Activated CD8-positive, alpha-beta memory T cell treated with anti-CD3 and anti-CD28 coated beads for 48 hours (primary cell): Measurements from ENCODE around the gene PNN.
"Not testable (repeated sequence)": the region's sequence is repeated elsewhere in the genome, so short reads cannot be mapped to it uniquely, and the experiment has no call there.

Experiments used
- DNase-seq, 3 experiments: peaks; one replicate each; pipeline ENCODE4 v3.0.0-alpha.2; 2020; ENCODE audit warnings: low read depth in 2 of 3, low spot score in 2 of 3

Gene PNN

DNA sequence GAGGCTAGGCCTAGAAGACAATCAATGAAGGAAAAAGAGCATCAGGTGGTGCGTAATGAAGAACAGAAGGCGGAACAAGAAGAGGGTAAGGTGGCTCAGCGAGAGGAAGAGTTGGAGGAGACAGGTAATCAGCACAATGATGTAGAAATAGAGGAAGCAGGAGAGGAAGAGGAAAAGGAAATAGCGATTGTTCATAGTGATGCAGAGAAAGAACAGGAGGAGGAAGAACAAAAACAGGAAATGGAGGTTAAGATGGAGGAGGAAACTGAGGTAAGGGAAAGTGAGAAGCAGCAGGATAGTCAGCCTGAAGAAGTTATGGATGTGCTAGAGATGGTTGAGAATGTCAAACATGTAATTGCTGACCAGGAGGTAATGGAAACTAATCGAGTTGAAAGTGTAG is 5.5 kb downstream of the PNN start:
- DNase-seq, result no peak

DNA sequence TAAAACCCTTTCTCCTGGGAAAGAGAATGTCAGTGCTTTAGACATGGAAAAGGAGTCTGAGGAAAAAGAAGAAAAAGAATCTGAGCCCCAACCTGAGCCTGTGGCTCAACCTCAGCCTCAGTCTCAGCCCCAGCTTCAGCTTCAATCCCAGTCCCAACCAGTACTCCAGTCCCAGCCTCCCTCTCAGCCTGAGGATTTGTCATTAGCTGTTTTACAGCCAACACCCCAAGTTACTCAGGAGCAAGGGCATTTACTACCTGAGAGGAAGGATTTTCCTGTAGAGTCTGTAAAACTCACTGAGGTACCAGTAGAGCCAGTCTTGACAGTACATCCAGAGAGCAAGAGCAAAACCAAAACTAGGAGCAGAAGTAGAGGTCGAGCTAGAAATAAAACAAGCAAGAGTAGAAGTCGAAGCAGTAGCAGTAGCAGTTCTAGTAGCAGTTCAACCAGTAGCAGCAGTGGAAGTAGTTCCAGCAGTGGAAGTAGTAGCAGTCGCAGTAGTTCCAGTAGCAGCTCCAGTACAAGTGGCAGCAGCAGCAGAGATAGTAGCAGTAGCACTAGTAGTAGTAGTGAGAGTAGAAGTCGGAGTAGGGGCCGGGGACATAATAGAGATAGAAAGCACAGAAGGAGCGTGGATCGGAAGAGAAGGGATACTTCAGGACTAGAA is 6.1 kb downstream of the PNN start:
- DNase-seq, result no peak

DNA sequence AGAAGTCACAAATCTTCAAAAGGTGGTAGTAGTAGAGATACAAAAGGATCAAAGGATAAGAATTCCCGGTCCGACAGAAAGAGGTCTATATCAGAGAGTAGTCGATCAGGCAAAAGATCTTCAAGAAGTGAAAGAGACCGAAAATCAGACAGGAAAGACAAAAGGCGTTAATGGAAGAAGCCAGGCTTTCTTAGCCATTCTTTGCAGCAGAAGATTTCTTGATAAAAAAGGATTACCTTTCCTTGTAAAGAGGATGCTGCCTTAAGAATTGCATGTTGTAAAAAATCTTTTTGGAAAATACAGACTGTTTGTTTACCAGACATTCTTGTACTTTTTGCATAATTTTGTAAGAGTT is 6.6 kb downstream of the PNN start:
- no peak for DNase-seq

DNA sequence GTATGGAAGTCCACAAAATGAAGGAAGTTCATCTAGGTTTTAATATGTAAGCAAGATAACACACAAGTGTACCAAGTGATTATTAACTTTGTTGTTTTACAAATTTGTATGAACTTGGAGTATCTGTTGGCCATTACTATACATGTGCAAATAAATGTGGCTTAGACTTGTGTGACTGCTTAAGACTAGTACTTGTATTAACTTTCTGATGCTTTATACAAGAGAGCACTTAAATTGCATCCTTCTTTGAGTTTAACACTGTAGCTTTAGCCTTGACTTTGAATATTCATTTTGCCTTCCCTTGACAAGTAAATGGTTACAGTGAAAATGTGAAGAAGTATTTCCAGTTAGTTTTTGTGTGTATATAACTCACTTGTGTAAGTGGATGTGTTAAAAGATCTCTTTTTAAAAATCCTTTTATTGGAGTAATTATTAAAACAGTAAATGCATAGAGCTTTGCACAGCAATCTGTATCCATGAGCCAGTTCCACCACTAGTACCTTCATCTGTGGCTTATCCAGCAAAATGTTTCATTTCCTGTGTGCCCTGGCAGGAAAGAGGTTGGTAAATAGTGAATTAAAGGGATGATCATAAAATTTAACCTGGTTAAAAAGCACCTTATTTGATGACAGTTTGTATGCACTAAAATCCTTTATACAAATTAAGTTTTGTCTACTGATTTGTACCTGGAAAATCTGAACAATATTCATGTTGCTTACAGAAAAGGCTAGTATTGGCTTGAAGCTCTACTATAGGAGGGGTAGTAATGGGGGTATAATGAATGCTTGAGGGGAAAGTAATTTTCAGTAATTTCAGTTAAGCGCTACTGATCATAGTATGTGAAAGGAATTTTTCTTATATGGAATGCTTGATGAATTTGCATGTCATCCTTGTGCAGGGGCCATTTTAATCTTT is 8.0 kb downstream of the PNN start:
- no peak for DNase-seq

DNA sequence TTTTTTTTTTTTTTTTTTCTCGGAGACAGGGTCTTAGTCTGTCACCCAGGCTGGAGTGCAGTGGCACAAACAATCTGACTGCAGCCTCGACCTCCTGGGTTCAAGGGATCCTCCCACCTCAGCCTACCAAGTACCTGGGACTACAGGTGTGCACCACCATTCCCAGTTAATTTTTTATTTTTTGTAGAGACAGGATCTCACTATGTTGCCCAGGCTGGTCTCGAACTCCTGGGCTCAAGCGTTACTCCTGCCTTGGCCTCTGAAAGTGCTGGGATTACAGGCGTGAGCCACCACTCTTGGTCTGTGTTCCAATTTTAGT is 8.6 kb downstream of the PNN start:
- not testable (repeated sequence) for DNase-seq

DNA sequence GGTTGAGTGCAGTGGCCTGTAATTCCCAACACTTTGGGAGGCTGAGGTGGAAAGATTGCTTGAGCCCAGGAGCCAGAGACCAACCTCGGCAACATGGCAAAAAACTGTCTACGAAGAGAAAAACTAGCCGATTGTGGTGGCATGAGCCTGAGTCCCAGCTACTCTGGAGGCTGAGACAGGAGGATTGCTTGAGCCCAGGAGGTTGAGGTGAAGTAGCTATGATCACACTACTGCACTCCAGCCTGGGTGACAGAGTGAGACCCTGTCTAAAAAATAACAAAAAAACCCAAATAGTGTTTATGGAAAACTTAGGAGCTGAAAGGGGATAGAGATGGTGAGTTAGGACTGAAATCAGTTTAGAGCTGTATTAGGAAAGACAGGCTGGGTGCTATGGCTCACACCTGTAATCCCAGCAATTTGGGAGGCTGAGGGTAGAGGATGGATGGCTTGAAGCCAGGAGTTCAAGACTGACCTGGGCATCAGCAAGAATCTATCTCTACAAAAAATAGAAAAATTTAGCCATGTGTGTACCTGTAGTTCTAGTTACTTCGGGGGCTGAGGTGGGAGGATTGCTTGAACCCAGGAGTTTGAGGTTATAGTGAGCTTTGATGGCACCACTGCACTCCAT is 9.7 kb downstream of the PNN start:
- DNase-seq, result no peak

DNA sequence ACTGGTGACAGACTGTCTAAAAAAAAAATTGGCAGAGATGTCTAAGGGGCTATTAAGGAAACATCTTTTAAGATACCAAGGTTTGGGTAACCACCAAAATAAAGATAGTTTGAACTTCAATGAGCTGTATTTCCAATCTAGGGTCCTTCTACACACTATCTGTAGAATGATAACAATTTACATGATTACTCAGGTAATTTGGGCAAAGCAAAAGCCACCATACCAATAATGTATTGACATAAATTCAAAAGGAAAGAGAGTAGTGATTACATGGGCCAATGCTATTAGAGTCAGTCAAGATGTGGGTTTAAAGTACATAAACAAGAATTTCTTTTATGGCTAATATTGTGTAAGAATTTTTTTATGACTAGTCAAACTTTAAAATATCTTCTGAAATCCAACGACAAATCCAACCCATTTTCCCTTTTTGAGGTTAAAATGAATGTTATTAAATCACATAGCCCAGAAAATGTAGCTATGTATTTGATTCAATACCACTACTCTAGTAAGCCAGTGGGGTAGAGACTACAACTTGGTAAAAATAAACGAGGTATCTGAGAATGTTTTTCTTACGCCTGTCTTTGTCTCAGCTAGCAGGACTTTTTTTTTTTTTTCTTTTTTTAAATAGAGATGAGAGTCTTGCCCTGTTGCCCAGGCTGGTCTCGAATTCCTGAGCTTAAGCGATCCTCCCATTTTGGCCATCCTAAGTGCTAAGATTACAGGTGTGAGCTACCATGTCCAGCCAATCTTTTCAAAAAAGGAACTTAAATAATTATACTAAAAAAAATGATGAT is 10.4 kb downstream of the PNN start:
- DNase-seq, result no peak

DNA sequence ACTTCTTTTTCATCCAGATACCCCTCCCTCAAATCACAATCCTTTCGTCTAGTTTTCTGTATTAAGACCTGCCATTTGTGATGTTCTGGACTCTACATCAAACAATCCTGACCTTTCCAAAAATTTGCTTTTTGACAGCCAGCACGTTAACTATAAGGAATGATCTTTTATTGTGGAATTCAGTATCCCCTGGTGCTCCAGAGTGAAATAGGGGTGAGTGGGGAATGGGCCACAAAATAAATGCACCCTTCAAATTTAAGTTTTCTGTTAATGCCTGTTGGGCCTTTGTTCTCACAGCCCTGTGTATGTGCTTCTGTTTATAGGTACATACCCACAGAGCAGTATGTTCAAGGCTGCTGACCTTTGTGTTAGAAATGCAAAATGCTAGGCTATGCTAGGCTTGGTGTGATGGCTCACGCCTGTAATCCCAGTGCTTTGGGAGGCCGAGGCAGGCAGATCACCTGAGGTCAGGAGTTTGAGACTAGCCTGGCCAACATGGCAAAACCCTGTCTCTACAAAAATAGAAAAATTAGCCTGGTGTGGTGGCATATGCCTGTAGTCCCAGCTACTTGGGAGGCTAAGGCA is 12.0 kb downstream of the PNN start:
- no peak for DNase-seq

DNA sequence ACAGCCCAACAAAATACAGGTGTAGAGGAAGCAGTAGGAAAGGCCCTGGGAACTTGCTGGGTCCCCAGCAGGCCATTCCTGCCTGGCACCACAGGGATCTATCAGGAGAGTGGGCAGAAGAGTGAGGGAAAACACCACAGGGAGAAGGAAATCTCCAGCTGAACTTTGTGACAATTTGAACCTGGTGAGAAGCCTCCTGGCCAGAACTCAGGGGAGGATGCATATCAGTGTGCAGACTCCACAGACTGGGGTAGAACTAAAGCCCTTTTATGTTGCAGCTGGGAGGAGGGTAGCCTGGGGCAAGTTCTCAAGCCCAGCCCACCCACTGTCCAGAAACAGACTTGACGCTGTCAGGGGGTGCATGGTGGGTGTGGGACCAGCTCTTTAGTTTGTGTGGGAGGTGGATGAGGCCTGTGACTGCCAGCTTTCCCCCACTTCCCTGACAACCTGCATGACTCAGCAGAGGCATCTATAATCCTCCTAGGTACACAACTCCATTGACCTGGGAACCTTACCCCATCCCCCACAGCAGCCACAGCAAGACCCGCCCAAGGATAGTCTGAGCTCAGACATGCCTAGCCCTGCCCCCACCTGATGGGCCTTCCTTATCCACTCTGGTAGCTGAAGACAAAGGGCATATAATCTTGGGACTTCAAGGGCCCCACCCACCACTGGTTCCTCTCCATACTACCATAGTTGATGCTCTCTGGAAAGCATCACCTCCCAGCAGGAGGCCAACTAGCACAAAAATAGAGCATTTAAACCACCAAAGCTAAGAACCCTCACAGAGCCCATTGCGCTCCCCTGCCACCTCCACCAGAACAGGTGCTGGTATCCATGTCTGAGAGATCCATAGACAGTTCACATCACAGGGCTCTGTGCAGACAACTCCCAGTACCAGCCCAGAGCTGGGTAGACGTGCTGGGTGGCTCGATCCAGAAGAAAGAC is 28.9 kb downstream of the PNN start:
- no peak for DNase-seq

DNA sequence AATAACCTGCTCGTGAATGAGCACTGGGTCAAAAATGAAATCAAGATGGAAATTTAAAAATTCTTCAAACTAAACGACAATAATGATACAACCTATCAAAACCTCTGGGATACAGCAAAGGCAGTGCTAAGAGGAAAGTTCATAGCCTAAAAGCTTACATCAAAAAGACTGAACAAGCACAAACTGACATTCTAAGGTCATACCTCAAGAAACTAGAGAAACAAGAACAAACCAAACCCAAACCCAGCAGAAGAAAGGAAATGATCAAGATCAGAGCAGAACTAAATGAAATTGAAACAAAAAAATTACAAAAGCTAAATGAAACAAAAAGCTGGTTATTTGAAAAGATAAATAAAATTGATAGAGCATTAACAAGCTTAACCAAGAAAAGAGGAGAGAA is 32.4 kb downstream of the PNN start:
- not testable (repeated sequence) for DNase-seq

DNA sequence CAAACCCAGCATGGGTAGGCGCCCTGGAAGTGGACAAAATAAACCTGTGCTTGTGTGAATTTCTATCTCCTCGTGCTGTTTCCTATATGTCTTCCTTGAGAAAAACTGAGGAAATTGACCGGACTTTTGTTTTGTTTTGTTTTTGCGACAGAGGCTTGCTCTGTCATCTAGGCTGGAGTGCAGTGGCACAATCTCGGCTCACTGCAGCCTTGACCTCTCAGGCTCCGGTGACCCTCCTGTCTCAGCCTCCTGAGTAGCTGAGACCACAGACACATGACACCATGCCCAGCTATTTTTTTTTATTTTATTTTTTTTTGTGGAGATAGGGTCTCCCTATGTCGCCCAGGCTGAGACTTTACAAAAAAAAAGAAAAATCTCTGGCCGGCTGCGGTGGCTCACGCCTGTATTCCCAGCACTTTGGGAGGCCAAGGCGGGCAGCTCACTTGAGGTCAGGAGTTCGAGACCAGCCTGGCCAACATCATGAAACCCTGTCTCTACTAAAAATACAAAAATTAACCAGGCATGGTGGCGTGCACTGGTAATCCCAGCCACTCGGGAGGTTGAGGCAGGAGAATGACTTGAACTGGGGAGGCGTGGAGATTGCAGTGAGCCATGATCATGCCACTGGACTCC is 36.2 kb downstream of the PNN start:
- no peak for DNase-seq

DNA sequence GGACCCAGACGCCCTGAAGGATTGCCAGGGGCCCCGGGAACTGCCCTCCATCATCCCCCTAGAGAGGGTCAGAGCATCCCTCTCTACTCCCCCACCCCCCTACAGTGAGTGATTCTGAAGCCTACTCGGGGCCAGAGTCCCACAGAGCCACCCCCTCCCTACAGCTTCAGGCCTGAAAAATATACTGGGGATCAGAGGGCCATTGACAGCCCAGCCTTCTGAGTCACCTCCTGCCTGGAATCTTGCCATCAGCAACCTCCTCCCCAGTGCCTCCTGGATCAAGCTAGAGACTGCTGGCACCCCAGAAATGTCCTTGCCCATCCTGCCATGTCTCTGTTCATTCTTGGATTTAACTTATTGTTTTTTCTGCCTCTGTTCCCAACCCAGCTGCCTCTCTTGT is 37.0 kb downstream of the PNN start:
- no peak for DNase-seq

DNA sequence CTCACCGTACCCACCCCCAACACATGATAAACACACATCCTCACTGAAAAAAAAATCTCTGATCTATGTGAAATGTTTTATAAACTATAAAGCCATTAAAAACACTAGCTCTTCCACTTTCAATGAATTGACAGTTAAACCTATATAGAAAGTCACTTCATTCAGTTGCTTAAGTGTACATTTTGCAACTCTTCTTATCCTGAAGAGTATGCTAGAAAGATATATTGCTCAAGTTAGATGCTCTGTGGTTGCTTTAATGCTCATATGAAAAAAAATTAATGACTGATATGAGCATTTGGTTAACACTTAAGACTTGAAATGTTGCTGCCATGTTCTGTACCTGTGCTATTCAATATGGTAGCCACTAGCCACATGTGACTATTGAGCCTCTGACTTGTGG is 37.6 kb downstream of the PNN start:
- no peak for DNase-seq

DNA sequence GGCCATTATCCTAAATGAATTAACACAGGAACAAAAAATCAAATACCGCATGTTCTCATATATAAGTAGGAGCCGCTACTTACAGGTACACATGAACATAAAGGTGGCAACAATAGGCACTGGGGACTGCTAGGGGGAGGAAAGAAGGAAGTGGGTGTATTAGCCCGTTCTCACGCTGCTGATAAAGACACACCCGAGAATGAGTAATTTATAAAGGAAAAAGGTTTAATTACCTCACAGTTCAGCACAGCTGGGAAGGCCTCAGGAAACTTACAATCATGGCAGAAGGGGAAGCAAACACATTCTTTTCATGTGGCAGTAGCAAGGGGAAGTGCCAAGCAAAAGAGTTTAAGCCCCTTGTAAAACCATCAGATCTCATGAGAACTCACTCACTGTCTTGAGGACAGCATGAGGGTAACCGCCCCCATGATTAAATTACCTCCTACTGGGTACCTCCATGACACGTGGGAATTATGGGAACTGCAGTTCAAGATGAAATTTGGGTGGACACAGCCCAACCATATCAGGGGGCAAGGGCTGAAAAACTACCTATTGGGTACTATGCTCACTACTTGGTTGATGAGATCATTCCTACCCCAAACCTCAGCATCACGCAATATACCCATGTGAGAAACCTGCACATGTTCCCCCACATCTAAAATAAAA is 42.3 kb downstream of the PNN start:
- no peak for DNase-seq

DNA sequence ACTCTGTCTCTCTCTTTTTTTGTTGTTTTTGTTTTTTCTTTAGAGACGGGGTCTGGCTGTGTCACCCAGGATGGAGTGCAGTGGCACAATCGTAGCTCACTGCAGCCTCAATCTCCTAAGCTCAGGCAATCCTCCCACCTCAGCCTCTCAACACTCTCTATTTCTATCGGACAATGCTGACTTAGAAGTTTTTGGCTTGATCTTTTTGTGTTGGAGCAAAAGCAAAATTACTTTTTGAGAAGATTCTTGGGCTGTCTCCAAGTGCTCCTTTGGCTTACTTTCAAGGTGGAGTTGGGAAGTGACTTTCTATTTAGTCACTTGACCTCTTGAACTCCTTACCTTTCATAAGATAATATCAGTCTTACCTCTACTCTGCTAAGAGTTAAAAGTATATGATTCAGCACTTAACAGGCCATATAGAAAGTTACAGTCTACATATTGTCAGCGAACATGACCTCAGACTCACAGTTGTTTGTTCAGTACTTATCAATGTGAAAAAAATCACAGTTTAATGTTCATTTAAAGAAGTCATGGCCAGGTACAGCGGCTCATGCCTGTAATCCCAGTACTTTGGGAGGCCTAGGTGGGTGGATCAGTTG is 43.2 kb downstream of the PNN start:
- no peak for DNase-seq

DNA sequence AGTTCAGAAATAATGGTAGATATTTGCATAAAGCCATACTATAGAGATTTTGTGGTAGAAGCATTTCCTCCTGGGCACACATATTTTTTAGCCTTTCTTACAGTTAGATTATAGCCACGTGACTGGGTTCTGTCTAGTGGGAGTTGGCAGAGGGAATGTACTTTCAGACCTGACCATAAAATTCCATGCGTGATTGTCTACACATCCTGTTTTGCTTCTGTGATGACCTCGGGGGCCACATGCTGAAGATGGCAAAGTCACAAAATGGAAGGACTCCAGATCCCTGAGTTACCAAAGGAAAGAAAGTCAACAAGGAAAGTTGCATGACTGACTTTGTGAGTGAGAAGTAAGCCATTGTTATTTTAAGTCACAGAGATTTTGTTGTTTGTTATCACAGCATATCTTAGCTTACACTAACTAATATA is 44.0 kb downstream of the PNN start:
- DNase-seq, result no peak

DNA sequence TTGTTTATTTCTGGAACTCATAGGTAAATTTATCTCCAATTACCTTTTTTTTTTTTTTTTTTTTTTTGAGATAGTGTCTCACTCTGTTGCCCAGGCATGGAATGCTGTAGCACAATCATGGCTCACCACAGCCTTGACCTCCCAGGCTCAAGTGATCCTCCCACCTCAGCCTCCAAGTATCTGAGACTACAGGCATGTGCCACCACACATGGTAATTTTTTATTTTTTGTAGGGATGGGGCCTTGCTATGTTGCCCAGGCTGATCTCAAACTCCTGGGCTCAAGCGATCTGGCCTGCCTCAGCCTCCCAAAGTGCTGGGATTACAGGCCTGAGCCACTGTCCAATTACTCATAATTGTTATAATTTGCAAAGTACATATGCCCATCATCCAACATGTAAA is 45.4 kb downstream of the PNN start:
- not testable (repeated sequence) for DNase-seq

DNA sequence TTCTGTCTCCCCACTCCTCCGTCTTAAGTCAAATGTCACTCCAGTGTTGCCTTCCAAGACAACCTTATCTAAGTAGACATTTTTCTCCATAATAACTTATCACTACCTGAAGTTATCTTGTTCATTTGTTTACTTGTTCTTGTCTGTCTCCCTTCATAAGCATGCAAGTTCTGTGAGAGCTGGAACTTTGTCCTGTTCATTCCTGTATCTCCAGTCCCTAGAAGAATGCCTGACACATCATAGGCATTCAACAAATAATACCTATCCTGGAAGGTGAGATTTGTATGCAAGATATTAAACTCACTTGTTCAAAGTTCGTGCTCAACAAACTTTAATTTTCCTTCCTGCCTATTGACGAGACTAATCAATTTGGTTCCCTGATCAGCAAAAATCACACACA is 53.0 kb downstream of the PNN start:
- no peak for DNase-seq
